H1 (cell line): Measurements from ENCODE around the gene LRRC72. TPM values are rescaled to one million over a fixed set of nuclear protein-coding genes. Genes with fewer than 3 reads are reported as not detected.

Experiments
- CTCF ChIA-PET: fragments of 300-600 bp; sonication (Branson Sonifier 250); formaldehyde crosslinking; loops from one replicate; lab custom pipeline; 2021; ENCODE audit not compliant: partially characterized antibody; lab: Charles Lee
- POLR2A ChIA-PET: fragments of 300-600 bp; sonication (Branson Sonifier 250); formaldehyde crosslinking; loops from one replicate; lab custom pipeline; 2021; ENCODE audit warnings: inconsistent platforms; ENCODE audit not compliant: partially characterized antibody; lab: Charles Lee
- DNase-seq, 2 experiments: peaks; one replicate each; pipeline versions ENCODE4 v3.0.0 to v3.0.0-alpha.2; 2010 to 2022; ENCODE audit warnings: low spot score in 2 of 2, low read depth in 1 of 2, mixed read lengths in 1 of 2
- FAIRE-seq: peaks from 2 replicates; lab custom pipeline; 2011; peaks lifted over from hg19 to GRCh38; lab: Jason Lieb, UNC
- H2AFZ ChIP-seq: 2 replicates; pipeline ENCODE4 v1.8.1; 2012; ENCODE audit warnings: low read length, inconsistent platforms
- H2AK5ac ChIP-seq: 2 replicates; pipeline ENCODE4 v1.6.1; 2013; ENCODE audit warnings: low read depth, low read length
- H2BK120ac ChIP-seq: replicated peaks from 2 replicates; pipeline ENCODE3; 2013; ENCODE audit warnings: low read depth, low read length, inconsistent platforms
- H2BK12ac ChIP-seq: 2 replicates; pipeline ENCODE4 v1.6.1; 2013; ENCODE audit warnings: low read depth, low read length
- H2BK15ac ChIP-seq: 2 replicates; pipeline ENCODE4 v1.6.1; 2013; ENCODE audit warnings: low read length
- H2BK20ac ChIP-seq: 2 replicates; pipeline ENCODE4 v1.6.1; 2013; ENCODE audit warnings: low read length
- H2BK5ac ChIP-seq: 2 replicates; pipeline ENCODE4 v1.6.1; 2013; ENCODE audit warnings: low read depth, low read length
- H3K14ac ChIP-seq: 2 replicates; pipeline ENCODE4 v1.6.1; 2013; ENCODE audit warnings: inconsistent platforms; ENCODE audit not compliant: insufficient read length
- H3K18ac ChIP-seq: 2 replicates; pipeline ENCODE4 v1.6.1; 2013; ENCODE audit warnings: low read length; ENCODE audit errors: extremely low read depth
- H3K23ac ChIP-seq: 2 replicates; pipeline ENCODE4 v1.6.1; 2013; ENCODE audit warnings: inconsistent platforms; ENCODE audit not compliant: insufficient read length
- H3K23me2 ChIP-seq: 2 replicates; pipeline ENCODE4 v1.6.1; 2013; ENCODE audit warnings: low read depth, low read length
- H3K27ac ChIP-seq: 2 replicates; pipeline ENCODE4 v1.6.1; 2011; ENCODE audit warnings: low read depth, low read length, inconsistent platforms
- H3K27me3 ChIP-seq, 4 experiments: replicated peaks in 1 of 4; 1 replicate in 1 of 4; 2 replicates in 3 of 4; pipeline versions ENCODE4 v1.6.1 to v1.8.1; 2011 to 2013; ENCODE audit warnings: low read length in 3 of 4, mild to moderate bottlenecking in 3 of 4, inconsistent platforms in 2 of 4, mixed read lengths in 2 of 4, moderate library complexity in 1 of 4; ENCODE audit not compliant: control insufficient read depth in 3 of 4, insufficient read depth in 3 of 4; ENCODE audit errors: extremely low read depth in 1 of 4
- H3K36me3 ChIP-seq, 4 experiments: 2 replicates each; pipeline versions ENCODE4 v1.6.1 to v1.8.1; 2011 to 2013; ENCODE audit warnings: mild to moderate bottlenecking in 4 of 4, low read length in 3 of 4, moderate library complexity in 2 of 4, control low read depth in 1 of 4, inconsistent platforms in 1 of 4; ENCODE audit not compliant: insufficient read depth in 4 of 4, control insufficient read depth in 2 of 4
- H3K4ac ChIP-seq: replicated peaks from 2 replicates; pipeline ENCODE3; 2013; ENCODE audit warnings: low read length, low read depth, mixed read lengths, inconsistent platforms; ENCODE audit not compliant: insufficient read length
- H3K4me1 ChIP-seq, 4 experiments: replicated peaks in 1 of 4; 1 replicate in 1 of 4; 2 replicates in 3 of 4; pipeline versions ENCODE4 v1.6.1 to v1.8.1; 2011 to 2013; ENCODE audit warnings: low read length in 3 of 4, inconsistent platforms in 2 of 4, mixed read lengths in 1 of 4; ENCODE audit not compliant: insufficient read depth in 4 of 4, control insufficient read depth in 3 of 4
- H3K4me2 ChIP-seq, 2 experiments: 2 replicates each; pipeline versions ENCODE4 v1.6.1 to v1.8.1; 2011 to 2013; ENCODE audit warnings: low read depth in 2 of 2, low read length in 2 of 2, control low read depth in 1 of 2, inconsistent platforms in 1 of 2, mild to moderate bottlenecking in 1 of 2; ENCODE audit not compliant: insufficient read depth in 1 of 2
- H3K4me3 ChIP-seq, 4 experiments: fragments of 200-600, 300-600 bp in 1 of 4; sonication (generic), shearing (Covaris generic), sonication (Bioruptor Twin) in 1 of 4; 2 replicates each; pipeline versions ENCODE4 v1.5.1 to v1.8.1; 2011 to 2016; ENCODE audit warnings: low read length in 4 of 4, low read depth in 3 of 4, control low read depth in 2 of 4, inconsistent platforms in 2 of 4, mild to moderate bottlenecking in 2 of 4, mixed read lengths in 1 of 4, moderate library complexity in 1 of 4; ENCODE audit not compliant: insufficient read depth in 2 of 4; ENCODE audit errors: extremely low read depth in 1 of 4
- H3K56ac ChIP-seq: replicated peaks from 2 replicates; pipeline ENCODE3; 2013; ENCODE audit warnings: low read depth, mild to moderate bottlenecking, mixed read lengths, low read length, inconsistent platforms; ENCODE audit not compliant: insufficient read length
- H3K79me1 ChIP-seq: 2 replicates; pipeline ENCODE4 v1.6.1; 2013; ENCODE audit warnings: low read depth, low read length, control low read depth
- H3K79me2 ChIP-seq, 2 experiments: 2 replicates each; pipeline versions ENCODE4 v1.6.1 to v1.8.1; 2012 to 2013; ENCODE audit warnings: low read length in 2 of 2, mild to moderate bottlenecking in 2 of 2, inconsistent platforms in 1 of 2; ENCODE audit not compliant: insufficient read depth in 2 of 2, control insufficient read depth in 1 of 2
- H3K9ac ChIP-seq, 4 experiments: replicated peaks in 1 of 4; 1 replicate in 1 of 4; 2 replicates in 3 of 4; pipeline versions ENCODE4 v1.6.1 to v1.8.1; 2011 to 2013; ENCODE audit warnings: low read depth in 3 of 4, low read length in 3 of 4, control low read depth in 2 of 4, mild to moderate bottlenecking in 2 of 4, moderate library complexity in 2 of 4, inconsistent platforms in 1 of 4; ENCODE audit errors: extremely low read depth in 1 of 4
- H3K9me3 ChIP-seq, 2 experiments: 2 replicates each; pipeline versions ENCODE4 v1.6.1 to v1.8.1; 2012 to 2013; ENCODE audit warnings: mild to moderate bottlenecking in 2 of 2, moderate library complexity in 2 of 2, control low read depth in 1 of 2, inconsistent platforms in 1 of 2, low read depth in 1 of 2, low read length in 1 of 2, mixed read lengths in 1 of 2; ENCODE audit not compliant: insufficient read depth in 2 of 2
- H4K20me1 ChIP-seq, 2 experiments: replicated peaks in 1 of 2; 2 replicates each; pipeline versions ENCODE3 to v1.8.1; 2011 to 2013; ENCODE audit warnings: inconsistent platforms in 2 of 2, low read length in 2 of 2, mild to moderate bottlenecking in 1 of 2; ENCODE audit not compliant: insufficient read depth in 2 of 2, control insufficient read depth in 1 of 2
- H4K5ac ChIP-seq: 2 replicates; pipeline ENCODE4 v1.6.1; 2013; ENCODE audit warnings: low read length, low read depth, mixed read lengths, inconsistent platforms; ENCODE audit not compliant: insufficient read length
- H4K8ac ChIP-seq: 2 replicates; pipeline ENCODE4 v1.8.0; 2013; ENCODE audit warnings: mild to moderate bottlenecking, moderate library complexity, low read length, inconsistent platforms; ENCODE audit not compliant: insufficient read depth; ENCODE audit errors: extremely low read depth
- H4K91ac ChIP-seq: replicated peaks from 2 replicates; pipeline ENCODE3; 2013; ENCODE audit warnings: low read length, mixed read lengths, inconsistent platforms; ENCODE audit not compliant: insufficient read length
- ASH2L ChIP-seq: fragments of 200-600, 300-600 bp; sonication (generic); IDR thresholded peaks from one replicate; pipeline ENCODE4 v1.7.1; 2017; ENCODE audit warnings: low read length
- ATF3 ChIP-seq: IDR thresholded peaks from 2 replicates; pipeline ENCODE4 v1.6.1; 2011; ENCODE audit warnings: low read depth, mild to moderate bottlenecking, low read length; ENCODE audit not compliant: insufficient read depth
- CBX8 ChIP-seq: fragments of 300-800, 300-1000 bp; sonication (generic); IDR thresholded peaks from 2 replicates; pipeline ENCODE4 v1.7.1; 2016; ENCODE audit warnings: low read depth, low read length, borderline replicate concordance
- CTBP2 ChIP-seq: IDR thresholded peaks from 2 replicates; pipeline ENCODE4 v1.7.0; 2011; ENCODE audit warnings: borderline replicate concordance, mild to moderate bottlenecking, moderate library complexity, mixed read lengths, low read length; ENCODE audit not compliant: insufficient read depth, insufficient read length
- E2F6 ChIP-seq: IDR thresholded peaks from 2 replicates; pipeline ENCODE4 v1.6.1; 2012; ENCODE audit warnings: inconsistent platforms
- KDM4A ChIP-seq: IDR thresholded peaks from one replicate; pipeline ENCODE4 v1.7.1; 2012; ENCODE audit warnings: low read depth, mild to moderate bottlenecking, moderate library complexity, low read length, inconsistent platforms; ENCODE audit not compliant: severe bottlenecking
- MAX ChIP-seq: IDR thresholded peaks from 2 replicates; pipeline ENCODE4 v1.6.1; 2012; ENCODE audit warnings: inconsistent platforms
- NRF1 ChIP-seq: IDR thresholded peaks from 2 replicates; pipeline ENCODE4 v1.6.1; 2011; ENCODE audit warnings: mild to moderate bottlenecking, low read depth, low read length, improper control_type of control experiment
- POLR2A ChIP-seq, 2 experiments: IDR thresholded peaks; 1 replicate in 1 of 2; 2 replicates in 1 of 2; pipeline ENCODE4 v1.6.1; 2011; ENCODE audit warnings: low read depth in 2 of 2, low read length in 2 of 2, mild to moderate bottlenecking in 2 of 2; ENCODE audit errors: control extremely low read depth in 1 of 2
- RFX5 ChIP-seq: IDR thresholded peaks from 2 replicates; pipeline ENCODE4 v1.6.1; 2011; ENCODE audit warnings: low read depth, low read length, improper control_type of control experiment, borderline replicate concordance
- SRF ChIP-seq: IDR thresholded peaks from 2 replicates; pipeline ENCODE4 v1.6.1; 2011; ENCODE audit warnings: mild to moderate bottlenecking, low read depth, low read length, moderate library complexity
- TAF1 ChIP-seq: IDR thresholded peaks from 2 replicates; pipeline ENCODE4 v1.6.1; 2011; ENCODE audit warnings: mild to moderate bottlenecking, low read depth, low read length
- TEAD4 ChIP-seq: IDR thresholded peaks from 2 replicates; pipeline ENCODE4 v1.6.1; 2012; ENCODE audit warnings: low read depth, low read length, inconsistent platforms, mixed read lengths
- YY1 ChIP-seq: IDR thresholded peaks from 2 replicates; pipeline ENCODE4 v1.6.1; 2011; ENCODE audit warnings: low read depth, mild to moderate bottlenecking, low read length
- WGBS, 2 experiments: shearing (Covaris generic) in 1 of 2; methylation state at CpG; one replicate each; pipeline versions ENCODE4 v1.1.6 to v1.1.7; 2013 to 2015; ENCODE audit warnings: low lambda C conversion rate in 2 of 2, mixed read lengths in 2 of 2, inconsistent platforms in 1 of 2, low coverage in 1 of 2, missing lambda C conversion rate in 1 of 2; ENCODE audit not compliant: insufficient replicate concordance in 2 of 2, insufficient coverage in 1 of 2, insufficient read length in 1 of 2; ENCODE audit errors: extremely low coverage in 1 of 2, missing lambda C conversion rate in 1 of 2; 5-methylcytosine and 5-hydroxymethylcytosine counted together
- polyA plus RNA-seq, 7 experiments: library from polyadenylated mRNA; depleted of rRNA in 3 of 7; stranded (reverse) in 5 of 7; unstranded in 2 of 7; fragments of >200 nt in 5 of 7; fragments of 200-250 nt in 2 of 7; gene quantifications; 1 replicate in 5 of 7; 2 replicates in 1 of 7; 4 replicates in 1 of 7; pipeline versions ENCODE4 v1.2.1 to v1.2.3, GENCODE V29; 2011 to 2013; ENCODE audit warnings: missing spikeins in 2 of 7, mixed read lengths in 2 of 7
- total RNA-seq: library from RNA; stranded (reverse); fragmentation: NEBNext Ultra II Directional; extraction: Animal tissue kit (Norgen Biotek cat#: 25700); gene quantifications from 2 replicates; pipeline ENCODE4 v1.2.1, GENCODE V29; 2021

Gene LRRC72
- total and polyA plus RNA-seq, 2 of the 8 experiments (the other 6 are each of a cell fraction or from before 2014, with no cell fraction given) = not detected

GRCh38 chr7:16511314-16511713, 15.3 kb upstream of the LRRC72 start:
- 0 out of 2 replicates have a peak overlapping the region, but pooled peaks have one; percentile 30 for H2BK5ac ChIP-seq
- no peak overlapping the region for H2BK20ac ChIP-seq
- no peaks in the 10 kb centered on the region for H3K27me3 ChIP-seq
- WGBS, 2 experiments = 93% methylated on average over 5 of the region's 5 CpGs; no CpG with 5 or more reads in 1 of the 2 experiments
- H3K36me3 ChIP-seq = no peaks in the 10 kb centered on the region
- peak overlapping the region; percentile 85 for H4K91ac ChIP-seq
- H3K23ac ChIP-seq = no peak overlapping the region
- no peak overlapping the region for H3K18ac ChIP-seq
- no peak overlapping the region for H3K9ac ChIP-seq
- no peak overlapping the region for H2AFZ ChIP-seq
- peak overlapping the region; percentile 30 for H3K56ac ChIP-seq
- no peaks in the 10 kb centered on the region for H3K79me2 ChIP-seq
- H3K9me3 ChIP-seq = no peaks in the 10 kb centered on the region
- peak overlapping the region; percentile 31; the same call in 1 of the 2 replicates for H2BK15ac ChIP-seq
- H3K4ac ChIP-seq = no peak overlapping the region
- H4K5ac ChIP-seq = no peak overlapping the region
- no peak overlapping the region for H3K27ac ChIP-seq
- H3K4me1 ChIP-seq = no peaks in the 10 kb centered on the region; a peak in 1 of 7 replicates
- no peak overlapping the region for H3K4me2 ChIP-seq
- H4K8ac ChIP-seq = no peak overlapping the region
- H3K14ac ChIP-seq = no peak overlapping the region
- no peaks in the 10 kb centered on the region for H4K20me1 ChIP-seq
- H2BK120ac ChIP-seq = peak overlapping the region; percentile 22
- DNase-seq (no peak), FAIRE-seq (no peak)
- H3K4me3 ChIP-seq = no peak overlapping the region
- H2BK12ac ChIP-seq = no peak overlapping the region
- H3K23me2 ChIP-seq = no peaks in the 10 kb centered on the region
- no peak overlapping the region for H2AK5ac ChIP-seq
- ChIA-PET CTCF (interaction anchor here (0.6 to 2.9 kb wide), 2 partner anchors 10 to 763 kb away, joined by 3 to 8 read pairs; no protein-coding TSS in a partner anchor), POLR2A (no interaction called here)
- H3K79me1 ChIP-seq = no peaks in the 10 kb centered on the region
- no peak for TF ChIP-seq POLR2A (IDR thresholded peaks at IDR 0.05; ENCODE audit: control extremely low read depth in 1 of 2, low read depth in 2 of 2, low read length in 2 of 2)
- no peak for TF ChIP-seq CTBP2
- no peak for TF ChIP-seq NRF1
- TF ChIP-seq KDM4A = no peak
- no peak for TF ChIP-seq YY1
- no peak for TF ChIP-seq SRF
- no peak for TF ChIP-seq TEAD4
- no peak for TF ChIP-seq MAX
- TF ChIP-seq ASH2L = no peak
- TF ChIP-seq RFX5 = no peak
- TF ChIP-seq ATF3 = no peak
- TF ChIP-seq E2F6 = no peak
- TF ChIP-seq TAF1 = no peak
- no peak for TF ChIP-seq CBX8
